ENCODE data around the gene IRF2BP2. TPM values are rescaled to one million over a fixed set of nuclear protein-coding genes. Genes with fewer than 3 reads are reported as not detected.

IRF2BP2 gene
- total RNA-seq, 1 experiment from 2014 or later, result 78.8 TPM

GRCh38 chr1:234604495-234605398 lies 5.2 kb downstream of the IRF2BP2 start:
- peaks cover 18% of the 10 kb centered on the region for H3F3A ChIP-seq (ENCODE audit: low read length, unreplicated experiment)
- H3K9me3 ChIP-seq (ENCODE audit: low read length), result no peaks in the 10 kb centered on the region
- H3K27ac ChIP-seq (ENCODE audit: low read length), result peak overlapping the region; percentile 96
- CTCF ChIA-PET, result interaction anchor here (0.5 kb wide), 1 partner anchor 119 kb away, joined by 3 read pairs; no protein-coding TSS in a partner anchor
- ATAC-seq (0 out of 2 replicates have a peak, but pooled peaks have one; percentile 3), DNase-seq (peak; percentile 30)
- H3K9me2 ChIP-seq (replicated peaks; ENCODE audit: low read length), result no peaks in the 10 kb centered on the region
- peaks cover 57% of the 10 kb centered on the region for H3K36me3 ChIP-seq (ENCODE audit: low read depth, low read length)
- H4K20me1 ChIP-seq (ENCODE audit: low read length), result peaks cover 43% of the 10 kb centered on the region
- H3K4me2 ChIP-seq (ENCODE audit: low read length), result peak overlapping the region; percentile 98
- H2AFZ ChIP-seq (ENCODE audit: low read length), result no peak overlapping the region
- H3K79me2 ChIP-seq (ENCODE audit: low read length), result peaks cover 85% of the 10 kb centered on the region
- peak overlapping the region; percentile 78 for H3K4me3 ChIP-seq (ENCODE audit: low read length)
- peaks cover 35% of the 10 kb centered on the region for H3K4me1 ChIP-seq (ENCODE audit: insufficient read depth, low read length)
- no peaks in the 10 kb centered on the region for H3K27me3 ChIP-seq (ENCODE audit: low read length)
- POLR2A ChIA-PET (ENCODE audit: unreplicated experiment), result interaction anchor here (1.0 to 1.1 kb wide), 2 partner anchors 106 to 465 kb away, joined by 4 to 6 read pairs; no protein-coding TSS in a partner anchor
- BruUV-seq (replicated peaks), result no TSS peak
- H3K9ac ChIP-seq (ENCODE audit: low read length), result peak overlapping the region; percentile 99
- TF ChIP-seq CTCF (conservative IDR thresholded peaks at IDR 0.05; ENCODE audit: low read depth, low read length) (no peak), EZH2phosphoT487 (IDR thresholded peaks at IDR 0.05; ENCODE audit: borderline replicate concordance, low read length) (no peak), EZH2 (IDR thresholded peaks at IDR 0.05; ENCODE audit: low read length, unreplicated experiment) (no peak)
- intact Hi-C loops (cut with micrococcal nuclease), result no loop called here

GRCh38 chr1:234603221-234604204 lies 6.5 kb downstream of the IRF2BP2 start:
- Histone ChIP-seq H3K79me2 (ENCODE audit: low read length) (peaks cover 77% of the 10 kb centered on the region), H3K9me2 (replicated peaks; ENCODE audit: low read length) (no peaks in the 10 kb centered on the region), H4K20me1 (ENCODE audit: low read length) (peaks cover 43% of the 10 kb centered on the region), H3F3A (ENCODE audit: low read length, unreplicated experiment) (peaks cover 18% of the 10 kb centered on the region), H3K36me3 (ENCODE audit: low read depth, low read length) (peaks cover 57% of the 10 kb centered on the region), H3K27ac (ENCODE audit: low read length) (peak overlapping the region; percentile 96), H3K9me3 (ENCODE audit: low read length) (no peaks in the 10 kb centered on the region), H2AFZ (ENCODE audit: low read length) (no peak overlapping the region), H3K9ac (ENCODE audit: low read length) (peak overlapping the region; percentile 99), H3K4me3 (ENCODE audit: low read length) (peak overlapping the region; percentile 78), H3K4me1 (ENCODE audit: insufficient read depth, low read length) (peaks cover 46% of the 10 kb centered on the region), H3K27me3 (ENCODE audit: low read length) (no peaks in the 10 kb centered on the region), H3K4me2 (ENCODE audit: low read length) (peak overlapping the region; percentile 98)
- DNase-seq (peak; percentile 22), ATAC-seq (no peak)
- TF ChIP-seq EZH2phosphoT487 (IDR thresholded peaks at IDR 0.05; ENCODE audit: borderline replicate concordance, low read length) (no peak), EZH2 (IDR thresholded peaks at IDR 0.05; ENCODE audit: low read length, unreplicated experiment) (no peak), CTCF (conservative IDR thresholded peaks at IDR 0.05; ENCODE audit: low read depth, low read length) (no peak)
- CTCF ChIA-PET, result no interaction called here
- POLR2A ChIA-PET (ENCODE audit: unreplicated experiment), result interaction anchor here (0.6 to 0.7 kb wide), 3 partner anchors 96 to 470 kb away, joined by 3 to 12 read pairs (median 4); no protein-coding TSS in a partner anchor
- intact Hi-C loops (cut with micrococcal nuclease), result loop anchor here (2.0 kb wide), 1 partner anchor 471 kb away; no protein-coding TSS in a partner anchor
- TSS peak; percentile 39 for BruUV-seq (replicated peaks)

Data from PC-3 (cell line).